HG03196 (cell line): ENCODE data around the gene MYH1.

ENCODE experiments used
- ATAC-seq: cut with Tn5 transposase; IDR thresholded peaks from one replicate; pipeline ENCODE4 v1.9.1; 2021; ENCODE audit not compliant: unreplicated experiment

Gene MYH1

DNA sequence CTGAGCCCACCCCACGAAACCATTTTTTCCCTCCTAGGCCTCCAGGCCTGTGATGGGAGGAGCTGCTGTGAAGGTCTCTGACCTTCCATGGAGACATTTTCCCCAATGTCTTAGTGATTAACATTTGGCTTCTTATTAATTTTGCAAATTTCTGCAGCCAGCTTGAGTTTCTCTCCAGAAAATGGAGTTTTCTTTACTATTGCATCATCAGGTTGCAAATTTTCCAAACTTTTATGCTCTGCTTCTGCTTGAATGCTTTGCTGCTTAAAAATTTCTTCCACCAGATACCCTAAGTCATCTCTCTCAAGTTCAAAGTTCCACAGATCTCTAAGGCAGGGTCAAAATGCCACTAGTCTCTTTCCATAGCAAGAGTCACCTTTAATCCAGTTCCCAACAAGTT, 36.1 kb downstream of the MYH1 start:
- ATAC-seq: no peak

DNA sequence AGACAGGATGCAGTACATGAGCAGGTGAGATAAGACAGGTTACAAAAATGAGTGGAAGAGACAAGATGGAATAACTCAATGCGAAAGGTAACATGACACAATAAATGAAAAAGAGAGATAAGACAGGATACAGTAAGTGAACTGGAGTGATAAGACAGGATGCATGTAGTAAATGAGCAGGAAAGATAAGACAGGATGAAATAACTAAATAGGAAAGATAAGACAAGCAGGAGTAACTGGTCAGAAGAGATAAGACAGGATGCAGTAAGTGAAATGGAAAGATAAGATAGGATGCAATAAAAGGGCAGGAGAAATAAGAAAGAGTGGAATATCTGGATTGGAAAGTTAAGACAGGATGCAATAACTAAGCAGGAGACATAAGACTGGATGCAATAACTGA, 40.6 kb downstream of the MYH1 start:
- no peak for ATAC-seq

DNA sequence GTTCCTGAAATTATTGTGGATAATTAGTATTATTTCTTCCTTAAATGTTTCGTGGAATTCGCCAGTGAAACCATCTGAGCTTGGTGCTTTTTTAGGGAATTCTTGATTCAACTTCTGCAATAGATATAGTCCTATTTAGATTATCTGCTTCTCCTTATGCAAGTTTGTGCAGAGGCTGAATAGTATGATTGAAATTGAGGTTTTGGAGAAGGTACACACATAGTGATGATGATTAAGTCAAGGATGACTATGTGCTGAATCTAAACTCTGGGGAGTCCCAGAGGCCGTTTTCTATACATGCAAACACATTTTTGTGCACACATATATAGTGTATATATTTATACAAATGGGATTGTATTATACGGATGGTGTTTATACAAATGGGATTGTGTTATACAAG, 43.8 kb downstream of the MYH1 start:
- ATAC-seq: no peak

DNA sequence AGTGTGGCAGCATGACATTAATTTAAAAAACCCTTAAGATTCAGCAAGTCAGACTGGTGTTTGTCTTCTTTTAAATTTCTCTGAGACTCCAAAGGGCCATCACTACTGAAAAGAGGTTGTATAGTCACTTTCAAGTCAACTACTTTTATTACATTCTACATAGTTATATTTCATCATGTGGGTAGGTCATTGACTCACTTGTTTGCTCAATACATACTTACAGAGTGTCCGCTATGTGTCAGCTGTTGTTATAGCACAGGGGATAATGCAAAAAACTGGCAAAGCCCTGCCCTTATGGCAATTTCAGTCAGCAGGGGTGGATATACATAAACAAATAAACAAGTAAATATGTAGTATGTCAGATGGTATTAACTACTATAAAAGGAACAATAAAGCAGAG, 46.5 kb downstream of the MYH1 start:
- no peak for ATAC-seq

DNA sequence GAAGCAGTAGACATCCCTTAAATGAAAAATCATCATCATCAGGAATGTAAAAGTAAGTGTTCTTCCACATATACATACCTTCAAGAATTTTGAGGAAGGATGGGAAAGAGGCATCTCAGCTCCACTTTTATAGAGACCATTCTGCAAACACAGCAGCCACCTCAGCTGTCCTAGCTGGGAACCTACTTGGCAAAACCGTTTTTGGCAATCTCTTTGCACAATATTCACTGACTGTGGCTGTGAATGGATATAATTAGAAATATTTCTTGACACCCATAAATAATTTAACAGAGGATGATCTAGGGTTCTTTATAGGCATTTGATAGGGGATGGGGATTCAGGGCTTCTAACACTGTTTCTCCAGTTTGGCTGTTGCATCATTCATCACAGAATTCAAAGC, 48.9 kb downstream of the MYH1 start, which contains the start of gene MYH4:
Gene MYH4 (minus strand): TSS at position 101 of the 400 bp plus-strand sequence. CDS start 2,814 bp downstream, outside the sequence.
- no peak for ATAC-seq

DNA sequence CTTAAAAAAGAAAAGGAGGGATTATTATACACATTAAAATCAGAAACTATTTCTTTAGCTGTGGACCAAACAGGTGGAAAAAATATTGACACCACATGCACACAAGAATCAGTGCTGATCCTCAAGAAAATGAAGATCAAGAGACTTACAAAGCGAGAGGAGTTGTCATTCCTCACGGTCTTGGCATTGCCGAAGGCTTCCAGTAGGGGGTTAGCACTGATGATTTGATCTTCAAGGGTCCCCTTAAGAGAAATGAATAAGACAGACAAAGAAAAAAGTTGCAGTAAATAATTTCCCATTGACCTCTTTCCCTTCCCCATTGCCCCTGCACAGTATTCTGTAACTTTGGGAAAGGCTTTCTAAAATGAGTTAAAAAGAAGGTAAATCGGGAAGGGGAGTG, 54.9 kb downstream of the MYH1 start:
- ATAC-seq: no peak

DNA sequence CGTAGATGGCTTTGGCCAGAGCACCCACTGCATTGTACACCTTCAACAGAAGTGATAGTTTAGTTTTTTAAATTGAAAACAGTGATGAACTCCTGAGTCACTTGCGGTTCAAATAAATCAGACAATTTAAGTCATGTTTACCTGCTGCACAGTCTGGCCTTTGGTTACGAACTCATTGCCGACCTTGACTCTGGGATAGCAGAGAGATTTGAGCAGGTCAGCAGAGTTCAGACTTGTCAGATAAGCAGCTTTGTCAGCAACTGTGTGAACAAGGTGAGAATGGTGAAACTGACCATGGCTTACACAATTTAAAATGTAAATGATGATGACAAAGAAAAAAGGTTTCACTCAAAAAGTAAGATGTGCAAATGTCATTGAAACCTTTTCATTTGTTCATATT, 58.3 kb downstream of the MYH1 start:
- no peak for ATAC-seq

DNA sequence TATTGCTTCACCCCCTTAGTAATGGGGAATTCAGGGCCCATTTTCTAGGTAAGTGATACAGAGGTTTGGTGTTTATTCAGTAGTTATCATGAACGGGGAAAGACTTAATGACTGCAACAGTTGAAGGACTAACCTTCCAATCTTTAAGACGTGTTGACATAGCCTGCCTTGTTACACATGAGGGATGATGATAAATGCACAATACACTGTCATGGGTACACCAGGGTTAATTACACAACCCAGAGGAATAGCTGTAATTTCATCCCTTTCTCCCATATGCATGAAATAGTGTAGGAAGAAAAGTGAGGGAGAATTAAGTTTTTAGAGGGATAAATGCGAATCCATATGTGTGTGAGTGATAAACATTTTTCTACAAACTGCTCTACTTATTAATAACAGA, 59.6 kb downstream of the MYH1 start:
- ATAC-seq: no peak

DNA sequence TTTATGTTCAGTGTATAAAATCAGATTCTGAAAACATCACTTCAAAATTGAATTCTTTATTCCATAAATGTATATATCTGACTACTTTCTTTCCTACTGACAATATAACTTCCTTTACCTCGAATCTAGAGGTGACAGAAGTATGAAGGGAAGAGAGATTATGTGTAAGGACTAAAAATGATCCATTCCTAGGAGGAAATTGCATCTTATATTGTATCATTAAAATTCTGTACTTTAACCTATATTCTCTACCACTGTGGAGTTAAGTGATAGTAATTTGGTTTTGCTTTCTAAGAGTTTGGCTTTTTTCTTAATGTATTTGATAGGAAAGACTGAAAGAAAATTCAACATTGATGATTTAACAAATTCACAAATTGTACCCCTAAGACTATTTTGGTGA, 60.4 kb downstream of the MYH1 start:
- ATAC-seq: no peak

DNA sequence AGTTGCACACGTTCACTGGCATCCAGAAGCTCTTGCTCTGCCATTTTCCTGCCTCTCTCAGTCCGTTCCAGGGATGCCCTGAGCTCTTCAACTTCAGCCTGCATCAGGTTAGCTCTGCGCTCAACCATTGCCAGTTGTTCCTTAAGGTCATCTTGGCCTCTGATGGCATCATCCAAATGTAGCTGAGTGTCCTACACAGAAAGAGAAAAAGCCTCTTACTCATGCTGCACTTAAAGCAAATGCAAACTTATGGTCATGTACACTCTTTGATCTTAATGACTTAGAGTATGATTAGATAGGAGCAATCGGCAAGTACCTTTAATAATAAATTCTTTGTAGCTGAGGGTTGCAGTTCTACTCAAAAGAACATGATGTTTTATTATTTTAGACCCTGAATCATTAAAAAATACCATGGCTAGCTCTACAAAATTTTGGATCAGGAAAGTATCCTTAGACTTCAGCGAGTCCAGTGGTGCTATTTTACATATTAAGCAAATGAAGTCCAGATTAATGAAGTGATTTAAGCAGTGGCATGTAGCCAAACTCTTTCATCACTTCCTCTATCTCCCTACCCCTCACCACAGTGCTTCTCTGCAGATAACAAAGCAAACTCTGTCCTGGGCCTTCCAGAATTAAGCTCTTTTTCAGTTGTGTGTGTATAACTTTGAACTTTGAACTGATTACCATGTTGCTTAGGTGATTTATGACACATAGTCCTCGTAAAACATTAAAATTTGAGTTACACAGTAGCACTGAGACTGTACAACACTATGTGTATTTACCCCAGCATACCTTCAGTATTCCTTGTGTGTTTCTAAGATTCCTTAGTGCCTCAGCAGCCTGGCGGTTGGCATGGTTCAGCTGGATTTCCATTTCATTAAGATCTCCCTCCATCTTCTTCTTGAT, 71.1 kb downstream of the MYH1 start:
- no peak for ATAC-seq
